Fibroblast of peridontal ligament (primary cell): ENCODE data around the gene CD1B.
"Not testable (repeated sequence)": the region's sequence is repeated elsewhere in the genome, so short reads cannot be mapped to it uniquely, and the experiment has no call there.

ENCODE experiments used
- DNase-seq: peaks from one replicate; pipeline ENCODE4 v3.0.0-alpha.2; 2010; ENCODE audit errors: extremely low read depth

Gene CD1B

DNA sequence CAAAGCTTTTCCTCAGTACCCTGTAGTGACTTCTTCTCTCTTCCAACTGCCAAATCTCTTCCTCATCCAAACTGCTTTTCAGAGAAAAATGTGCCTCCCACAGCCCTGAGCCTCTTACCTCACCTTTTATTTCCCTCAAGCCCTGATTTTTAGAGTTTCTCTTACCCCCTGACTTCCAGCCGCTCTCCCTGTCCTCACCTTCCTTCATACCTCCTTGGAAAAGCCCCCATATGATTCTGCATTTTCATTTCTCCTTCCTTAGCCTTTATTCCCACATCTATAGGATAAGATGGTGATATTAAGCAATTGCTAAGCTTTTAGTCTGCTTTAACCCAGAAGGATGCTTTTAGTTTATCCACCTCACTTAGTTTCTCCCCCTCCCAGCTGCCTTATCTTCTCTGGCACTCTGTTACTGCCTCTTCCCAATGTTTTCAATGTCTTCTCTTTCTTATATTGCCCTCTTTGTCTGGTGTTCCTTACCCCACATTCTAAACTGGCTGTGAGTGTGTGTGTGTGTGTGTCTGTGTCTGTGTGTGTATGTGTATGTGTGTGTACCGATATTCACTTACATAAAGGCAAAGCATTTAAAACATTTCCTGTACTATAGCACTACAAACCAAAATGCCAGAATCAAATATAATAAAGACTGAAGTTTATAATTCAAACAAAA is at the start of gene CD1B:
TSS of gene CD1B (minus strand) at position 51 of the 670 bp plus-strand sequence. CDS start 108 bp downstream, outside the sequence.
- DNase-seq, result no peak

DNA sequence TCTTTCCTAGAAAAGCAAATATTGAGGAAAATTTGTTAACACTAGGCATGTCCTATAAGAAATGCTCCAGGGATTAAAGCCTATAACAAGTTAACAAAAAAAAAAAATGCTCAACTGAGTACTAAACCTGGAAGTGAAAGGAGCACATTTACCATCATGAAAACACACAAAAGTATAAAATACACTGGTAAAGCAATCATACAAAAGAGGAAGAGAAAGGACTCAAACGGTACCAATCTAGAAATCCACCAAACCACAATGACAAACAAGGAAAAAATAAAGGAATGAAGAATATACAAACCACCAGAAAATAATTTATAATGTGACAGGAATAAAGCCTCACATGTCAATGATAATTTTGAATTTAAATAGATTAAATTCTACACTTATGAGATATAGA is 43.5 kb upstream of the CD1B start:
- DNase-seq, result no peak

DNA sequence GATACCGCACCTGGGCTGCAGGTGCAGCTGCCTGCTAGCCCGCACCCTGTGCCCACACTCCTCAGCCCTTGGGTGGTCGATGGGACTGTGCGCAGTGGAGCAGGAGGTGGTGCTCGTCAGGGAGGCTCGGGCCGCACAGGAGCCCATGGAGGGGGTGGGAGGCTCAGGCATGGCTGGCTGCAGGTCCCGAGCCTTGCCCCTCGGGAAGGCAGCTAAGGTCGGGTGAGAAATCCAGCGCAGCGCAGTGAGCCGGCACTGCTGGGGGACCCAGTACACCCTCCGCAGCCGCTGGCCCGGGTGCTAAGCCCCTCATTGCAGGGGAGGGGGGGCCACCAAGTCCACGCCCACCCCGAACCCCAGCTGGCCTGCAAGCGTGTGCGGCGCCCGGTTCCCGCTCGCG is 42.8 kb upstream of the CD1B start:
- DNase-seq, result not testable (repeated sequence)

DNA sequence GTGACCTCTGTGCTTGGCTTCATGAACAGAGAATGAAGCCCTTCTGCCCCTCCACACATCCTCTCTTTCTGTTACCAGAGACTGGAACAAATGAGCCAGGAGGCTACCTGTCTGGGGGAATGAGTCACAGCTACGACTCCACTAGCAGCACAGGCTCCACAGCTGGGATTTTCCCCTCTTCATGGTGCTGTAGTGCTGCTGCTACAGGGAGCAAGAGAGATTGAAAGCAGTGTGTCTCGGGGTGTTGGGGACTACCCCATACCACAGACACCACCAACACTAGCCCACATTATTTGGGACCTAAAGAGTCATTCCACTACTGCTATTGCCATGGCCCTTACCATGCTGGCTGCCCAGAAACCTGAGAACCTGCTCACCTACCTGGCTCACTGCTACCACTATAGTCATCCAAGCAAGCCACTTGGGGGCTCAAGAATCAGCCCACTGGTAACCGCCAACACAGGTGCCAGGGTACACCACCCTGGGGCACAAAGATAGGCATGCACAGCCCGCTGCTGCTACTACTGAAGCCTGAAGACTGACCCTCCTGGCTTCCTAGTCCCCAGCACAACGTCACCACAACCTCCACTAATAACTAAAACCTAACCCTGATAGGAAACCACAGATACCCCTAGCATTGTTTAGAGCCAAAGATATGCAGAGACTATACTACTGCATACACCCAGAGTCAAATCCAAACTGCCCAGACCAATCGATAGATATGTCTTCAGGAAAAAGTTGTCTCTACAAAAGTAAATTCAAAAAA is 40.0 kb upstream of the CD1B start:
- DNase-seq, result no peak

DNA sequence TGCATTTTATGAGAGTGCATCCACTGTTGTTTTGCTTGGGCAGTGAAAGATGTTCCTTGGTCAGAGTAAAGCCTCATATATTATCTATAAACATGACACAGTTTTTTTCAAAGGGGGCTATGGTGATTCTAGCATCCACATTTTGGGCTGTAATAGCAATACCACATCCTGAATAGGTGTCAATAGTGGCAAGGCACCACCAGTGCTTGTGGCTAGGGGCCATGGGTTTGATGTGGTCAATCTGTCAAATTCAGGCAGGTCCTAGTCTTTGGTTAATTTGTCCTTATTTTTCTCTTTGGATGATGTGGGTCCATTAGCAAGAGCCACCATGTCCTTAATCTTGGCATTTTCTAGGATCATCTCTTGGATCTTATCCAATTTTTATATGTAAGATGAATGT is 35.5 kb upstream of the CD1B start:
- no peak for DNase-seq

DNA sequence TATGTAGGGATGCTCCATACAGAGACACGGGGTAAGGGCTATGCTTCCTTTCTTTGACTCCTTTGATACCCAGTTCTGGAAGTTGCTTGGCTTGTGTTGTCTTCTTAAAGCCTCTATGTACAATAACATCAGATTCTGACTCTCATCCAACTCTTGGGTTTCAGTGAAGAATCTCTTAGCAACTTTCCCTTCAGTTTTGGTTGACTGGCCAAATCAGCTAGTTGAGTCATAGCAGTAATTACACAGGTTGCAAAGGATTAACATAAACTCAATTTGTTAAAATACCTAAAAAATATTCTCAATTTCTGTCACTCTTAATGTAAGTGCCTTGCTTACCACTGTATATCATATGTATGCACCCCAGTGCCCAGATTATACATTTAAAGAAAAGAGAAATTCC is 31.6 kb upstream of the CD1B start:
- DNase-seq, result no peak

DNA sequence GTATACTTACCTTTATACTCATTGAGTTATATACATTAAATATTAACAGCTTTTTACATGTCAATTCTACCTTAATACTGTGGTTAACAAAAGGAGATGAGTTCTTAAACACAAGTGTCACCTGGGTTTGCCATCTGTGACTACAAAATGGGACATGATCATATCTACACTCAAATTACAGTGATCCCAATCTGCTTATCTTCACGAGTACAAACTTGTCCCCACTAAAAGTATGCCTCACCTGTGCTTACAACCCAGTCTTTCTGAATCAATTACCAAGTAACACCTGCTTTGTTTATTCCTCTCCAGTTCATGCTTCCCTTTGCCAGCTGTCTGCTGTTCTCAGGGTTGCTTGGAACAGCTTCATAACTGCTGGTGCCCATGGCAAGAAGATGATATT is 31.2 kb upstream of the CD1B start:
- DNase-seq, result no peak

DNA sequence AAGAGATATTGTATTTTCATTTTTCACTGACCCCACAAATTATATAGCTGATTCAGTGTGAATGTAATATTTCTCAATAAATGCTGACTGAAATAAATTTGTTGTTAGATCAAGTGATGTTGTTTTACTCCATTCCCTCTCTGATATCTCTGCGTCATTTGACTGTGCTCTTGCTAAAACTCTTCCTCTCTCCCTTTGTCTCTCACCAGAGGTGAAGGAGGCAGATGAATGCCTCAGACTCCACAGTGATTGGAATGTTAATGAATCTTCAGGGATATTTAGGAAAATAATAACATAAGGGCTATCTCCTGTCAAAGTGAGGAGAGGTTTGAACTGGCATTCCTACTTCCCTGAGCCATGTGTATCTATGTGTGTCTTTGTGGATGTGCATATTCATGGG is 26.1 kb upstream of the CD1B start:
- DNase-seq, result no peak

DNA sequence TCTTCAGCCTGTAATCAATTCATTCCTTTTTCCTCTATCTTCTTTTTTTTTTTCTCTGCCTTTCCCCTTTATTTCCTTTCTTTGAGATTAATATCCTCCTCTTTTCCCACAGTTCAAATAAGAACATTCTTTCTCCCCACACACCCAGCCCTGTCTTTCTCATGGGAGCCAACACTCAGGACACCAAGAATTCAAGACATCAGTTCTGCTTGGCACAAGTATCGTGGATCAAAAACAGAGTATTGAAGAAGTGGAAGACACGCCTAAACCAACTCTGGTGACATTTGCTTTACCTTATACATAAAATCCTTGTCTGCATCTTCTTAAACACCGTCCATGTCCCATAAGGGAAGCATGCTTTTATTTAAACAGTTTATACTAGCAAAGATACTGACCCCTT is 25.3 kb upstream of the CD1B start:
- no peak for DNase-seq

DNA sequence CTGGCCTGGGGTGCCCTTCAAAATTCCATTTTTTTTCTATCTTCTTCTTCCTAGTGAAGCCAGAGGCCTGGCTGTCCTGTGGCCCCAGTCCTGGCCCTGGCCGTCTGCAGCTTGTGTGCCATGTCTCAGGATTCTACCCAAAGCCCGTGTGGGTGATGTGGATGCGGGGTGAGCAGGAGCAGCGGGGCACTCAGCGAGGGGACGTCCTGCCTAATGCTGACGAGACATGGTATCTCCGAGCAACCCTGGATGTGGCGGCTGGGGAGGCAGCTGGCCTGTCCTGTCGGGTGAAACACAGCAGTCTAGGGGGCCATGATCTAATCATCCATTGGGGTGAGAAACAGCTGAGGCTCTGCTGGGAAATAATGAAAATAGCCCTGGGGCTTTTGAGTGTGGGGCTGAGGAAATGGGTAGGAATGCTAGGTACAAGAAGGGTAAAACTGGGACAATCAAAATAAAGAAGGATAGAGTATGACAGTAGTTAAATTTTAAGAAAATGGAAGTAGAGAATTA is 24.5 kb upstream of the CD1B start:
- no peak for DNase-seq

DNA sequence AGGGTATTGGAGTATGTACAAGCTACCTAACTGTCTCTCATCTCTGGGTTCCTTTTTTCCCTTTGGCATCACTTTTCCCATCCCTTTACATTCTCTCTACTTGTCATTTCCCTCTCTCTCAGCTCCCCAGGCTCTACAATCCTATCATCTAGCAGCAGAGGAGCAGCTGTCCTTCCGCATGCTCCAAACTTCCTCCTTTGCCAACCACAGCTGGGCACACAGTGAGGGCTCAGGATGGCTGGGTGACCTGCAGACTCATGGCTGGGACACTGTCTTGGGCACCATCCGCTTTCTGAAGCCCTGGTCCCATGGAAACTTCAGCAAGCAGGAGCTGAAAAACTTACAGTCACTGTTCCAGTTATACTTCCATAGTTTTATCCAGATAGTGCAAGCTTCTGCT is 22.9 kb upstream of the CD1B start:
- no peak for DNase-seq

DNA sequence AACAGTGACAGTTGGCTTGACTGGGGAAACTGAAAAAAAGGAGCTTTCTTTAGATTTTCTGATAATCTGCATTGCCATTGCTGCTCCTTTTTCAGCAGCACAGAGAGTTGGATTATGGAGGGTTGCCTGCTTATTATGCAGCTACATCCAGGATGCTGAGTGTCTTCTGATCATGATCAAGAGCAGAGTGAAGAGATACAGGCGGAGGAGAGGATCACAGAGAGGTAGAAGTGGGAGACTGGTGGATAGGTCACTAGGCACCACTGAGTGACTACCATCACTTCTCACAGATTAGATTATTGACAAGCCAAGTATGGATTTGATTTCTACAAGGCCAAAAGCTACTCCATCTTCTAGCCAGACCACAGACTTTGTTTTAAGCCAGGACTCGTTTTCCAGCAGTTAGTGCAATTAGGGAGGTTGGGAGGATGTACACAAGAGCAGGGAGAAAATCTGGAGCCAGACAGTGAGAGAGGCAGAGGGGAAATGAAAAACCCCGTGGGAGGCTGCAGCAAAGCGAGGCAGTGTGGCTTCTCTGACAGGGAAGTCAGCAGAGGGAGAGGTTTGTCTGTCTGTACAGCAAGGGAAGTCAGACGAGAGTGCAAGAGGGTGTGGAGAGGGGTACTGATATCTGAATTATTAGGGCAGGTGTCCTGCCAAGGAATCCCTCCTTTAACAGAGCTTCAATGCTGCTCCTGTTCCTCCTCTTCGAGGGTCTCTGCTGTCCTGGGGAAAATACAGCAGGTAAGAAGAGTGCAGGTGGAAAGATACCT is 22.2 kb upstream of the CD1B start, which contains the start of gene CD1E:
TSS of gene CD1E (plus strand) at position 592 of the 773 bp plus-strand sequence. CDS start at position 687, 95 bp downstream.
- DNase-seq, result no peak

DNA sequence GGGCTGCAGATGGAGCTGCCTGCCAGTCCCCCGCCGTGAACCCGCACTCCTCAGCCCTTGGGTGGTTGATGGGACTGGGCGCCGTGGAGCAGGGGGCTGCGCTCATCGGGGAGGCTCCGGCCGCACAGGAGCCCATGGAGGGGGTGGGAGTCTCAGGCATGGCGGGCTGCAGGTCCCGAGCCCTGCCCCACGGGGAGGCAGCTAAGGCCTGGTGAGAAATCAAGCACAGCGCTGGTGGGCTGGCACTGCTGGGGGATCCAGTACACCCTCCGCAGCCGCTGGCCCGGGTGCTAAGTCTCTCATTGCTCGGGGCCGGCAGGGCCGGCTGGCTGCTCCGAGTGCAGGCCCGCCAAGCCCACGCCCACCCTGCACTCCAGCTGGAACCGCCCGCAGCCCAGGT is 17.6 kb upstream of the CD1B start:
- DNase-seq, result not testable (repeated sequence)

DNA sequence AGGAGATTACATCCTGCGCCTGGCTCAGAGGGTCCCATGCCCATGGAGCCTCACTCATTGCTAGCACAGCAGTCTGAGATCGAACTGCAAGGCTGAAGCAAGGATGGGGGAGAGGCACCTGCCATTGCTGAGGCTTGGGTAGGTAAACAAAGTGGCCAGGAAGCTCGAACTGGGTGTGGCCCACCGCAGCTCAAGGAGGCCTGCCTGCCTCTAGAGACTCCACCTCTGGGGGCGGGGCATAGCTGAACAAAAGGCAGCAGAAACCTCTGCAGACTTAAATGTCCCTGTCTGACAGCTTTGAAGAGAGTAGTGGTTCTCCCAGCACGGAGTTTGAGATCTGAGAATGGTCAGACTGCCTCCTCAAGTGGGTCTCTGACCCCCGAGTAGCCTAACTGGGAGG is 5.1 kb upstream of the CD1B start:
- DNase-seq, result not testable (repeated sequence)

DNA sequence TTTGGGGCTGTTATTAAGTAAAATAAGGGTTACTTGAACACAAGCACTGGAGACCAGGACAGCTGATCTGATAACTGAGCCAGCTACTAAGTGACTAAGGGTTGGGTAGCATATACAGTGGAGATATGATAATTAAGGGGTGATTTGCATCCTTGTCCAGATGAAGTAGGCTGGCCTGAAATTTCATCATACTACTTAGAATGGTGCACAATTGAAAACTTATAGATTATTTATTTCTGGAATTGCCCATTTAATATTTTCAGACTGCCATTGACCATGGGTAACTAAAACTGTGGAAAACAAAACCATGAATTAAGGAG is 3.8 kb upstream of the CD1B start:
- no peak for DNase-seq

DNA sequence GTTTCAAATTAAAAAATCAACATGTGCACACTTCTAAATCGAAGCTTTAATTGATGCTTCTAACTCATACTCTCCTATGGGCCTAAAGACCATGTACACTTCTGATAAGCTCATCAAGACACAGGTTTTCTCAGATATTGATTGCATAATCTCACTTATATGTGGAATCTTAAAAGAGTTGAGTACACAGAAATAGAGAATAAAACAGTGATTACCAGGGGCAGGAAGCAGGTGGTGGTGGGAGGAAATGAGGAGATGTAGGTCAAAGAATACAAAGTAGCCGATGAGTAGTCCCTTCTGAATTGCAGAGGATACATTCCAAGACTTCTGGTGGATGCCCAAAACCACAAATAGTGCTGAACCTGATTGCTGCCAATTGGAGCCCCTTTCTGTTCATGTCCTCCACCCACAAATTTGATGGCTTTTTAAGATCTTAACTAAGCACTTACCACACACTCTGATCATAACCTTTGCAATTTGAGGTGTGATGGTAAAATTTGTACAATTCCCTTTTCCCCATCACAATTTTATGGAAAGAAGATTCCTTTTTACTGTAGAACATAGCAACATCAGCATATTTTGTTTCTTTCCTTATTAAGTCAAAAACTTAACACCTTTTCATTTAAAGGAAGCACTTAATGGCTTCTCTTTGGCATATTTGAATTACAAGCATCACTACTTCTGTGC is 3.3 kb upstream of the CD1B start:
- no peak for DNase-seq

DNA sequence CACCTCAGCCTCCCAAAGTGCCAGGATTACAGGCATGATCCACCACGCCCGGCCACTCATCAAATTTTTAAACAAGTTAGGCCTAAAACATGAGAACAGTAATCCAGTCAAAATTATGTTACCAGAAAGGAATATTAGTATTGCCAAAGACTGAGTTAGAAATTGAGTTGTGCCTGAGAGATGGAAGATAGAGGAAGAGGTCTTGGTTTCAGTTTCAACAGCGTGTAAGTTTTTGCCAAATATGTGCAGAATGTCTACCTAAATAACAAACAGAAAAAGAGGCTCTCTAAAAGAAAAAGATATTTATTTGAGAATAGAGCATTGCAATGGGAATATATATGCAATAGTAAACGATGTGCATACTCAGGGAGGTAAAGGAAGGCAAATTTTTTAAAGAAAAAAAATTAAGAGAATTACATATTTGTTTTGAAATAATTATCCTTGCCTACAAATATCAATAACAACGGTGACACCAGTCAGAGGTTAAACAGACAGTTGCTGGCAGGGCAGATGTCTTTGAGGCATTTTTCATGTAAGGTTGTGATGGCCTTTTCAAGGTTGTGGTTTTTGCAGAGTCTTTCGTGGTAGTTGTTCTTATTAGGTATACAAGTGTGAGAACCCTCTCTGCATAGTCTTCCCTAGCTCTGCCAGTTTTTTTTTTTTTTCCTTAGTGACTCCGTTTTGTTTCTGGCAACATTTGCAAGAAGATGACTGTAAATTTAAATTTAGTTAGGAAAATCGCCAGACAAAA is 2.2 kb upstream of the CD1B start:
- no peak for DNase-seq

DNA sequence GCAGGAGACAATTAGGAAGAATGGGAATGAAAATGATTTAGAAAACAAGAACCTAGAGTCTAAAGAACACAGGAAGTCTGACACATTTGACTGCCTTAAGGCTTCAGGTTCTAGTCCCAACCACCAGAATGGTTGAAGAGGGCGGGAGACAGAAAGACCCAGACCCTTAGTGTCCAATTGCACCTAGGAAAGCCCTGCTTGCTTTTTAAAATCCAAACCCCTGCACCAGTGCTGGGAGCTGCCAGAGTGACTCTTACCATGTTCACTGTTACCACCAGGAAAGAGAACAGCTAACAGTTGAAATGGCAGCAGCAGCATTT is 265 bp downstream of the CD1B start:
- no peak for DNase-seq

DNA sequence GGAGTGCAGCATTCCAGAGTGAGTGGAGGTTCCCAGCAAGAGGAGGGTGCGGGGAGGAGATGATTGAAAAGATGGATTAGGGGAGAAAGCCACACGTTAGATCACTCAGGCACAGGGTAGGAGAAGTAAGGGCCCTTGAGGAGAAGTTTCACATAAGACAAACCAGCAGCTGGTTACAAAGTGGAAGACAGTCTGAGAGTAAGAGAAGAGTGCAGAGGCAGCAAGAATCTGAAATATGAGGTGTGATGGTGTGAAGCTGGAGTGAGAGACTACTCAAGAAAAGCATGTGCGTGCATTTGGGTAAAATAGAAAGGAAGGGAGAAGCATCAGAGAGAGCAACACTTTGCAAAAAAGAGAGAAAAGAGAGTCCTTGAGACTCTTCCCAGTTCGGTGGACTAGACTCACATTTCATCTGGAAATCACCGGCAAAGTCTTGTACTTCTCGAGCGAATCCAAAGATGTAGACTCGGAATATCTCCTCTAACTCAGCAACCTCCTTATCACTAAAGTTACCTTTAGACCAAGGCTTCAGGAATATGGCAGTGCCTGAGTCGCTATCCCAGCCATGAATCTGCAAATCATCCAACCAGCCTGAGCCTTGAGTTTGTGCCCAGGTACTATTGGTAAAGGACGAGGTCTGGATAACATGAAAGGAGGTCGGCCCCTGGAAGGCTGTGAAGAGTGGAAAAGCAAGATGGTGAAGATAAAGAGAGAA is 783 bp downstream of the CD1B start:
- DNase-seq, result no peak

DNA sequence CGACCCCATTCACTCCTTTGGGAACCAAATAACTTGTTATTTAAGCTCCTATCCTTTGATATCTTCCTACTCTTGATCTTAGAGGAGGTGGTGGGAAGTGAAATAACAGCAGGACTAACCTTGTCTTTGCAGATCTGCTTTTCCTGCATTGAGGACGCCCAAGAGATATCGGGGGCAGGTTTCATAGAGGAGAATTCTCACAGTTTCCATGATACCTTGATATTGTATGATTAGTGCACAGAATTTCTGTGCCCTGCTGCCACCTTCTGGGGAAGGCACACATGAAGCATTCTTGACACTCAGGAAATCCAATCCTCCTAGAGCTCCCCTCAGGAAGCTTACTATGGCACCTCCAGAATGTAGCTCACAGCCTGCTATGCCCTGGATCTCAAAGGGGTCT is 1.6 kb downstream of the CD1B start:
- DNase-seq, result no peak

DNA sequence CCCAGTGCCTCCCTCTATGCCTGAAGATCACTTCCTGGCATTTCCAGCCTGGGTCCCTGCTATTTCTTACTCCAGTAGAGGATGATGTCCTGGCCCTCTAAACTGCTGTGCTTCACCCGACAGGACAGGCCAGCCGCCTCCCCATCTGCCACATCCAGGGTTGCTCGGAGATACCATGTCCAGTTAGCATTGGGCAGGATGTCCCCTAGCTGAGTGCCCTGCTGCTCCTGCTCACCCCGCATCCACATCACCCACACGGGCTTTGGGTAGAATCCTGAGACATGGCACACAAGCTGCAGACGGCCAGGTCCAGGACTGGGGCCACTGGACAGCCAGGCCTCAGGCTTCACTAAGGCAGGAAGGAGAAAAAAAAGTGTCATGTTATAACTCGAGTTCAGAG is 2.0 kb downstream of the CD1B start:
- no peak for DNase-seq
